ENCODE measurements around the gene RAD21L1.

DNA sequence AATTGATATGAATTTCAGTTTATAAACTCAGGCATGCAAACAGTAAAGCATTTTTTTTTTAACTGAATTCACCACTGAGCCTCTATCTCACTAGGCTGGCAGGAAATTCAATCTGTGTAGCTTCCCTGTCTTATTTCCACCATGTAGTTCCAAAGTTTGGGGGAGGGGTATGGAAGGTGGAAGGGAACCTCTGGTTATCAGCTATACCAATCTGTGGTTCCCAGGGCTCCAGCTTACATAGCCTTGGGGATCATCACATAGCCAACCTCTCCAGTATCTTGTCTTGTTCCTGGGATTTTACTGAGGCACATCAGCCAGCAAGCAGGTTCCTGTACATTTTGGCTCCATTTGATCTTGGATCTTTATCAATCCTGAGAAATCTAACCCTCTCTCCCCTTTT, 15.6 kb downstream of the RAD21L1 start:
- TF ChIP-seq ELF4 (IDR thresholded peaks at IDR 0.05) = no peak
- TF ChIP-seq NFRKB (IDR thresholded peaks at IDR 0.05) = no peak
- no peak for TF ChIP-seq SP1 (IDR thresholded peaks at IDR 0.05)
- no peak for TF ChIP-seq SUZ12 (IDR thresholded peaks at IDR 0.05)
- no peak for TF ChIP-seq BHLHE40 (IDR thresholded peaks at IDR 0.05; ENCODE audit: borderline replicate concordance)
- no peak for TF ChIP-seq FOXM1 (IDR thresholded peaks at IDR 0.05; ENCODE audit: borderline replicate concordance)
- TF ChIP-seq ZNF384 (IDR thresholded peaks at IDR 0.05) = no peak
- TF ChIP-seq FOXA1 (IDR thresholded peaks at IDR 0.05) = no peak
